GM13977 (cell line): ENCODE data around the gene EIF2B5.
"Not testable (repeated sequence)": the region's sequence is repeated elsewhere in the genome, so short reads cannot be mapped to it uniquely, and the experiment has no call there.

Experiments
- DNase-seq: peaks from one replicate; pipeline ENCODE4 v3.0.0; 2012; ENCODE audit warnings: low spot score
- CTCF ChIP-seq: IDR thresholded peaks from 2 replicates; pipeline ENCODE4 v1.5.1; 2012; ENCODE audit warnings: mild to moderate bottlenecking, control low read depth; ENCODE audit not compliant: insufficient read depth; ENCODE audit errors: extremely low read depth, missing control alignments
- in situ Hi-C: fragments of 300-500 bp; cut with MboI; formaldehyde crosslinking; loops from one replicate; pipeline ENCODE4 v1.12.0; 2022; ENCODE audit warnings: low sequenced_read_pairs, low pct_unique_long_range_greater_than_20kb, mixed read lengths, inconsistent platforms; ENCODE audit not compliant: unreplicated experiment

The EIF2B5 gene

GRCh38 chr3:184145111-184145524, 10.0 kb downstream of the EIF2B5 start:
- TF ChIP-seq CTCF: peak; percentile 37
- no peak for DNase-seq
- in situ Hi-C loops: no loop called here

GRCh38 chr3:184145751-184146270, 10.7 kb downstream of the EIF2B5 start:
- in situ Hi-C loops: no loop called here

GRCh38 chr3:184148076-184148475, 12.9 kb downstream of the EIF2B5 start:
- TF ChIP-seq CTCF: no peak
- DNase-seq: no peak
- in situ Hi-C loops: no loop called here

More at GRCh38 chr3:184145751-184146270, 10.7 kb downstream of the EIF2B5 start:
- DNase-seq: no peak
- no peak for TF ChIP-seq CTCF

GRCh38 chr3:184149123-184149522, 14.0 kb downstream of the EIF2B5 start:
- no peak for TF ChIP-seq CTCF
- in situ Hi-C loops: no loop called here
- no peak for DNase-seq

GRCh38 chr3:184149770-184150169, 14.6 kb downstream of the EIF2B5 start:
- in situ Hi-C loops, DNase-seq: not testable (repeated sequence)

- no peak for TF ChIP-seq CTCF
- in situ Hi-C loops: no loop called here
- DNase-seq: peak; percentile 93
These were observed 19.9 kb downstream of the EIF2B5 start, which contains the start of gene DVL3 for GRCh38 chr3:184154885-184155643. Gene DVL3, plus strand, starts transcription at chr3:184155377. Its CDS starts 259 bp downstream, at chr3:184155636.
